ENCODE results near the gene ABCB10. TPM values are rescaled to one million over a fixed set of nuclear protein-coding genes. Genes with fewer than 3 reads are reported as not detected.

Gene ABCB10
- total and polyA plus RNA-seq, 2 experiments from 2014 or later = 4.7 to 9.7 TPM

GRCh38 chr1:229582715-229583114 lies 24.2 kb upstream of the ABCB10 start:
- Histone ChIP-seq H3K79me2 (replicated peaks; ENCODE audit: insufficient read depth) (no peaks in the 10 kb centered on the region), H3K4me1 (ENCODE audit: insufficient read depth) (no peaks in the 10 kb centered on the region), H4K20me1 (replicated peaks; ENCODE audit: insufficient read depth) (no peaks in the 10 kb centered on the region), H3K27me3 (ENCODE audit: insufficient read depth) (no peaks in the 10 kb centered on the region), H3F3A (replicated peaks; ENCODE audit: low read depth) (no peaks in the 10 kb centered on the region), H3K4me3 (no peak overlapping the region), H3K27ac (ENCODE audit: low read depth) (no peak overlapping the region), H3K36me3 (ENCODE audit: insufficient read depth) (no peaks in the 10 kb centered on the region), H3K9me2 (ENCODE audit: insufficient read depth) (no peaks in the 10 kb centered on the region), H3K4me2 (no peak overlapping the region), H2AFZ (no peak overlapping the region)
- no peak for DNase-seq (ENCODE audit: low spot score)
- peaks cover 9% of the 10 kb centered on the region for H3K4me1 Mint-ChIP-seq
- H3K27ac Mint-ChIP-seq = no peak overlapping the region
- no peak overlapping the region for H3K4me3 Mint-ChIP-seq
- H3K9me3 Mint-ChIP-seq = no peaks in the 10 kb centered on the region; the same call in 1 of the 3 replicates
- no peak for ATAC-seq
- peaks cover 4% of the 10 kb centered on the region for H3K27me3 Mint-ChIP-seq (ENCODE audit: insufficient read depth, low read depth, poor library complexity)
- H3K36me3 Mint-ChIP-seq (ENCODE audit: low read depth) = no peaks in the 10 kb centered on the region
- TF ChIP-seq NANOG (IDR thresholded peaks at IDR 0.05; ENCODE audit: borderline replicate concordance) (no peak), STAT1 (IDR thresholded peaks at IDR 0.05; ENCODE audit: unreplicated experiment) (no peak), ZNF331 (CRISPR knock-in tag; IDR thresholded peaks at IDR 0.05; ENCODE audit: low read depth) (no peak)
- TF ChIP-seq, protein P1, sequence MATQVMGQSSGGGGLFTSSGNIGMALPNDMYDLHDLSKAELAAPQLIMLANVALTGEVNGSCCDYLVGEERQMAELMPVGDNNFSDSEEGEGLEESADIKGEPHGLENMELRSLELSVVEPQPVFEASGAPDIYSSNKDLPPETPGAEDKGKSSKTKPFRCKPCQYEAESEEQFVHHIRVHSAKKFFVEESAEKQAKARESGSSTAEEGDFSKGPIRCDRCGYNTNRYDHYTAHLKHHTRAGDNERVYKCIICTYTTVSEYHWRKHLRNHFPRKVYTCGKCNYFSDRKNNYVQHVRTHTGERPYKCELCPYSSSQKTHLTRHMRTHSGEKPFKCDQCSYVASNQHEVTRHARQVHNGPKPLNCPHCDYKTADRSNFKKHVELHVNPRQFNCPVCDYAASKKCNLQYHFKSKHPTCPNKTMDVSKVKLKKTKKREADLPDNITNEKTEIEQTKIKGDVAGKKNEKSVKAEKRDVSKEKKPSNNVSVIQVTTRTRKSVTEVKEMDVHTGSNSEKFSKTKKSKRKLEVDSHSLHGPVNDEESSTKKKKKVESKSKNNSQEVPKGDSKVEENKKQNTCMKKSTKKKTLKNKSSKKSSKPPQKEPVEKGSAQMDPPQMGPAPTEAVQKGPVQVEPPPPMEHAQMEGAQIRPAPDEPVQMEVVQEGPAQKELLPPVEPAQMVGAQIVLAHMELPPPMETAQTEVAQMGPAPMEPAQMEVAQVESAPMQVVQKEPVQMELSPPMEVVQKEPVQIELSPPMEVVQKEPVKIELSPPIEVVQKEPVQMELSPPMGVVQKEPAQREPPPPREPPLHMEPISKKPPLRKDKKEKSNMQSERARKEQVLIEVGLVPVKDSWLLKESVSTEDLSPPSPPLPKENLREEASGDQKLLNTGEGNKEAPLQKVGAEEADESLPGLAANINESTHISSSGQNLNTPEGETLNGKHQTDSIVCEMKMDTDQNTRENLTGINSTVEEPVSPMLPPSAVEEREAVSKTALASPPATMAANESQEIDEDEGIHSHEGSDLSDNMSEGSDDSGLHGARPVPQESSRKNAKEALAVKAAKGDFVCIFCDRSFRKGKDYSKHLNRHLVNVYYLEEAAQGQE (IDR thresholded peaks at IDR 0.05; ENCODE audit: unreplicated experiment) = no peak

DNA sequence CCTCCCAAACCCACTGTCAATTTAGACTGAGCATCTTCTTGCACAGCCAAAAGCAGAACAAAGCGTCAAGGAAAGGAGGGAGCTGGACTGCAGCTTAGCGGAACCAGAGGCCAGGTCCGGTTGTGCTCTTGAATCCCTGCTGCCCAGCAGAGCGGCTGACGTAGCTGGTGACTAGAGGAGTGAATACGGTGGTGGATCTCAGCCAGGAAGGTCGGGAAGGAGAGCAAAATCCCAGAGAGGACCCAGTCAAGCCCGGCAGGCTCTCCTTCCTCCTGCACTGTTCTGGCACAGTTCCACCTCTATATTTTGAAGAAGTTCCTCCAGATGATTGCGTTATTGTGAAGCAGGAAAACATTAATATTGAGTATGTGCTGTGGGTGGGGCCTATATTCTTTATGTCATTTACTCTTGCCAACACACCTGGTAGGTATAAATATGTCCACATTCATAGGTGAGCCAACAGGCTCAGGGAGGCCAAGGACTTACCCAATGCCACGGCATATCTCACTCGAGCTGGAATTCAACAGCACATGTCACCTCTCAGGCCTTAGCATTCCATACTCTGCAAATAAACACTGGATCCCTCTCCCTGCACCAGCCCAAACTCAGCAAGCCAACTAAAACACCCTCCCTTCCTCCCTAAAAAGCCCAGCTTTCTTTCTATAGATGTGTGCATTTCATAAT lies 23.6 kb upstream of the ABCB10 start:
- Mint-ChIP-seq H3K36me3 (ENCODE audit: low read depth) (no peaks in the 10 kb centered on the region), H3K27ac (no peak overlapping the region), H3K9me3 (no peaks in the 10 kb centered on the region; the same call in 1 of the 3 replicates), H3K4me3 (no peak overlapping the region), H3K27me3 (ENCODE audit: insufficient read depth, low read depth, poor library complexity) (peaks cover 4% of the 10 kb centered on the region), H3K4me1 (peaks cover 9% of the 10 kb centered on the region)
- Histone ChIP-seq H3K79me2 (replicated peaks; ENCODE audit: insufficient read depth) (no peaks in the 10 kb centered on the region), H3K9me2 (ENCODE audit: insufficient read depth) (no peaks in the 10 kb centered on the region), H3F3A (replicated peaks; ENCODE audit: low read depth) (no peaks in the 10 kb centered on the region), H3K36me3 (ENCODE audit: insufficient read depth) (no peaks in the 10 kb centered on the region), H3K4me2 (no peak overlapping the region), H3K27me3 (ENCODE audit: insufficient read depth) (no peaks in the 10 kb centered on the region), H4K20me1 (replicated peaks; ENCODE audit: insufficient read depth) (no peaks in the 10 kb centered on the region), H3K27ac (ENCODE audit: low read depth) (no peak overlapping the region), H3K4me1 (ENCODE audit: insufficient read depth) (no peaks in the 10 kb centered on the region), H2AFZ (0 out of 2 replicates have a peak overlapping the region, but pooled peaks have one; percentile 18), H3K4me3 (no peak overlapping the region)
- ATAC-seq (peak; percentile 27; the same call in 2 of the 3 replicates), DNase-seq (ENCODE audit: low spot score) (no peak)
- no peak for TF ChIP-seq CREB1 (CRISPR knock-in tag; IDR thresholded peaks at IDR 0.05; ENCODE audit: low read depth)
- TF ChIP-seq, protein P2, sequence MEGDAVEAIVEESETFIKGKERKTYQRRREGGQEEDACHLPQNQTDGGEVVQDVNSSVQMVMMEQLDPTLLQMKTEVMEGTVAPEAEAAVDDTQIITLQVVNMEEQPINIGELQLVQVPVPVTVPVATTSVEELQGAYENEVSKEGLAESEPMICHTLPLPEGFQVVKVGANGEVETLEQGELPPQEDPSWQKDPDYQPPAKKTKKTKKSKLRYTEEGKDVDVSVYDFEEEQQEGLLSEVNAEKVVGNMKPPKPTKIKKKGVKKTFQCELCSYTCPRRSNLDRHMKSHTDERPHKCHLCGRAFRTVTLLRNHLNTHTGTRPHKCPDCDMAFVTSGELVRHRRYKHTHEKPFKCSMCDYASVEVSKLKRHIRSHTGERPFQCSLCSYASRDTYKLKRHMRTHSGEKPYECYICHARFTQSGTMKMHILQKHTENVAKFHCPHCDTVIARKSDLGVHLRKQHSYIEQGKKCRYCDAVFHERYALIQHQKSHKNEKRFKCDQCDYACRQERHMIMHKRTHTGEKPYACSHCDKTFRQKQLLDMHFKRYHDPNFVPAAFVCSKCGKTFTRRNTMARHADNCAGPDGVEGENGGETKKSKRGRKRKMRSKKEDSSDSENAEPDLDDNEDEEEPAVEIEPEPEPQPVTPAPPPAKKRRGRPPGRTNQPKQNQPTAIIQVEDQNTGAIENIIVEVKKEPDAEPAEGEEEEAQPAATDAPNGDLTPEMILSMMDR (conservative IDR thresholded peaks at IDR 0.05; ENCODE audit: low read depth in 2 of 2) = no peak
- TF ChIP-seq, protein P3, sequence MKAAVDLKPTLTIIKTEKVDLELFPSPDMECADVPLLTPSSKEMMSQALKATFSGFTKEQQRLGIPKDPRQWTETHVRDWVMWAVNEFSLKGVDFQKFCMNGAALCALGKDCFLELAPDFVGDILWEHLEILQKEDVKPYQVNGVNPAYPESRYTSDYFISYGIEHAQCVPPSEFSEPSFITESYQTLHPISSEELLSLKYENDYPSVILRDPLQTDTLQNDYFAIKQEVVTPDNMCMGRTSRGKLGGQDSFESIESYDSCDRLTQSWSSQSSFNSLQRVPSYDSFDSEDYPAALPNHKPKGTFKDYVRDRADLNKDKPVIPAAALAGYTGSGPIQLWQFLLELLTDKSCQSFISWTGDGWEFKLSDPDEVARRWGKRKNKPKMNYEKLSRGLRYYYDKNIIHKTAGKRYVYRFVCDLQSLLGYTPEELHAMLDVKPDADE (IDR thresholded peaks at IDR 0.05) = no peak
- TF ChIP-seq, protein P1 (IDR thresholded peaks at IDR 0.05; ENCODE audit: unreplicated experiment) = no peak
- no peak for TF ChIP-seq STAT1 (IDR thresholded peaks at IDR 0.05; ENCODE audit: unreplicated experiment)

Data from GM23338 (cell line).